OCI-LY7 (cell line): ENCODE results near the gene RRAGC. TPM values are rescaled to one million over a fixed set of nuclear protein-coding genes. Genes with fewer than 3 reads are reported as not detected.
A peak's percentile ranks its signal among the peaks of the same experiment; 100 is the strongest.

Source experiments
- BruUV-seq: library from RNA; stranded (reverse); fragments of 400-500 nt; replicated peaks from 2 replicates; lab custom pipeline; 2021; lab: Mats Ljungman, UMichigan
- CTCF ChIA-PET: fragments of 300-600 bp; sonication (Branson Sonifier 250); formaldehyde crosslinking; loops from one replicate; lab custom pipeline; 2022; ENCODE audit warnings: antibody characterized with exemption; ENCODE audit not compliant: unreplicated experiment; lab: Charles Lee
- POLR2A ChIA-PET: fragments of 300-600 bp; sonication (Branson Sonifier 250); formaldehyde crosslinking; loops from one replicate; lab custom pipeline; 2022; ENCODE audit warnings: antibody characterized with exemption; lab: Charles Lee
- DNase-seq: peaks from one replicate; pipeline ENCODE4 v3.0.0-alpha.2; 2015; ENCODE audit warnings: low spot score
- H2AFZ ChIP-seq: fragments of 200-600 bp; sonication (generic), shearing (Covaris generic); 2 replicates; pipeline ENCODE4 v1.6.1; 2014; ENCODE audit warnings: mild to moderate bottlenecking, antibody characterized with exemption, low read length, moderate library complexity
- H3K27ac ChIP-seq: fragments of 200-600 bp; sonication (generic); 2 replicates; pipeline ENCODE4 v1.5.1; 2014; ENCODE audit warnings: mixed run types, low read depth, mild to moderate bottlenecking, moderate library complexity, low read length, inconsistent platforms; ENCODE audit not compliant: poor library complexity, severe bottlenecking
- H3K36me3 ChIP-seq: fragments of 200-600 bp; sonication (generic); 2 replicates; pipeline ENCODE4 v1.6.1; 2014; ENCODE audit warnings: mild to moderate bottlenecking, antibody characterized with exemption, low read length, moderate library complexity, mixed read lengths; ENCODE audit not compliant: insufficient read depth
- H3K4me1 ChIP-seq: fragments of 200-600 bp; sonication (generic); 2 replicates; pipeline ENCODE4 v1.5.1; 2014; ENCODE audit warnings: mild to moderate bottlenecking, low read length; ENCODE audit not compliant: insufficient read depth, poor library complexity, severe bottlenecking
- H3K4me2 ChIP-seq: fragments of 200-600 bp; sonication (generic); 2 replicates; pipeline ENCODE4 v1.6.1; 2014; ENCODE audit warnings: mild to moderate bottlenecking, low read length
- H3K4me3 ChIP-seq: fragments of 200-600 bp; sonication (generic); 2 replicates; pipeline ENCODE4 v1.5.1; 2014; ENCODE audit warnings: mild to moderate bottlenecking, low read depth, low read length; ENCODE audit not compliant: poor library complexity, severe bottlenecking
- H3K79me2 ChIP-seq: fragments of 200-600 bp; sonication (generic); 2 replicates; pipeline ENCODE4 v1.6.1; 2016; ENCODE audit warnings: low read depth, mild to moderate bottlenecking, low read length, moderate library complexity, mixed read lengths; ENCODE audit not compliant: insufficient read depth
- H3K9me2 ChIP-seq: fragments of 200-600 bp; sonication (generic); 2 replicates; pipeline ENCODE4 v1.6.1; 2016; ENCODE audit warnings: mild to moderate bottlenecking, low read length, mixed read lengths; ENCODE audit not compliant: insufficient read depth
- H3K9me3 ChIP-seq: fragments of 200-600 bp; sonication (generic); 2 replicates; pipeline ENCODE4 v1.6.1; 2014; ENCODE audit warnings: mild to moderate bottlenecking, mixed run types, low read length, mixed read lengths
- H4K20me1 ChIP-seq: fragments of 200-600 bp; sonication (generic); 2 replicates; pipeline ENCODE4 v1.6.1; 2014; ENCODE audit warnings: mild to moderate bottlenecking, antibody characterized with exemption, low read length, moderate library complexity, mixed read lengths; ENCODE audit not compliant: insufficient read depth
- EZH2phosphoT487 ChIP-seq: fragments of 200-600 bp; sonication (generic); IDR thresholded peaks from 2 replicates; pipeline ENCODE4 v1.6.1; 2018; ENCODE audit warnings: low read depth, borderline replicate concordance, mild to moderate bottlenecking, mixed run types, antibody characterized with exemption, low read length, moderate library complexity, mixed read lengths
- intact Hi-C: fragments of 100-400 bp; cut with micrococcal nuclease; formaldehyde crosslinking; loops from one replicate; pipeline ENCODE4 v1.10.0; 2022; ENCODE audit not compliant: unreplicated experiment
- total RNA-seq, 2 experiments: library from RNA; depleted of rRNA in 1 of 2; stranded (reverse); fragments of >200 nt in 1 of 2; shearing (Covaris generic) in 1 of 2; gene quantifications; 2 replicates each; pipeline ENCODE4 v1.2.3, GENCODE V29; 2014 to 2022
- TF ChIP-seq, protein P1 (sequence below): fragments of 200-600 bp; sonication (generic); conservative IDR thresholded peaks from 2 replicates; pipeline ENCODE4 v1.5.1; 2014; ENCODE audit warnings: mild to moderate bottlenecking, antibody characterized with exemption, low read length, moderate library complexity, mixed read lengths

Gene RRAGC
- total RNA-seq, 2 experiments from 2014 or later, result 4.8 to 19.6 TPM

DNA sequence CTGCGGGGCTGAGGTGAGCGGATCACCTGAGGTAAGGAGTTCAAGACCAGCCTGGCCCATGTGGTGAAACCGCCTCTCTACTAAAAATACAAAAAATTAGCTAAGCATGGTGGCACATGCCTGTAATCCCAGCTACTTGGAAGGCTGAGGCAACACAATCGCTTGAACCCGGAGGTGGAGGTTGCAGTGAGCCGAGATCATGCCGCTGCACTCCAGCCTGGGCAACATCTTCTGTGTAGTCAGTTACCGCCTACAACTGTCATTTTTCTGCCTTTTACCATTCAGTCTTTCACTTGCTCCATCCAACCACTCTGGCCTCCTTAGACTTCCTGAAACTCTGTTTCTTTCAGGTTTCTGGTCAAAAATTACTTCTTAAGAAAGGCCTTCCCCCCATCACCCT lies 11.4 kb upstream of the RRAGC start:
- no peaks in the 10 kb centered on the region for H3K9me3 ChIP-seq
- BruUV-seq, result no TSS peak
- H3K4me1 ChIP-seq, result peaks cover 27% of the 10 kb centered on the region
- H3K27ac ChIP-seq, result no peak overlapping the region
- no peak for DNase-seq
- ChIA-PET POLR2A (interaction anchor here (1.9 kb wide), 1 partner anchor 11 kb away, joined by 5 read pairs; the partner anchor contains the start of gene RRAGC), CTCF (no interaction called here)
- no peak overlapping the region for H2AFZ ChIP-seq
- H3K79me2 ChIP-seq, result peaks cover 9% of the 10 kb centered on the region
- H3K36me3 ChIP-seq, result peaks cover 14% of the 10 kb centered on the region; the same call in 1 of the 2 replicates
- H3K4me3 ChIP-seq, result no peak overlapping the region
- H3K4me2 ChIP-seq, result peak overlapping the region; percentile 92
- intact Hi-C loops, result no loop called here
- H3K9me2 ChIP-seq, result no peaks in the 10 kb centered on the region
- H4K20me1 ChIP-seq, result no peaks in the 10 kb centered on the region
- no peak for TF ChIP-seq EZH2phosphoT487
- TF ChIP-seq, protein P1, sequence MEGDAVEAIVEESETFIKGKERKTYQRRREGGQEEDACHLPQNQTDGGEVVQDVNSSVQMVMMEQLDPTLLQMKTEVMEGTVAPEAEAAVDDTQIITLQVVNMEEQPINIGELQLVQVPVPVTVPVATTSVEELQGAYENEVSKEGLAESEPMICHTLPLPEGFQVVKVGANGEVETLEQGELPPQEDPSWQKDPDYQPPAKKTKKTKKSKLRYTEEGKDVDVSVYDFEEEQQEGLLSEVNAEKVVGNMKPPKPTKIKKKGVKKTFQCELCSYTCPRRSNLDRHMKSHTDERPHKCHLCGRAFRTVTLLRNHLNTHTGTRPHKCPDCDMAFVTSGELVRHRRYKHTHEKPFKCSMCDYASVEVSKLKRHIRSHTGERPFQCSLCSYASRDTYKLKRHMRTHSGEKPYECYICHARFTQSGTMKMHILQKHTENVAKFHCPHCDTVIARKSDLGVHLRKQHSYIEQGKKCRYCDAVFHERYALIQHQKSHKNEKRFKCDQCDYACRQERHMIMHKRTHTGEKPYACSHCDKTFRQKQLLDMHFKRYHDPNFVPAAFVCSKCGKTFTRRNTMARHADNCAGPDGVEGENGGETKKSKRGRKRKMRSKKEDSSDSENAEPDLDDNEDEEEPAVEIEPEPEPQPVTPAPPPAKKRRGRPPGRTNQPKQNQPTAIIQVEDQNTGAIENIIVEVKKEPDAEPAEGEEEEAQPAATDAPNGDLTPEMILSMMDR, result no peak

GRCh38 chr1:38867208-38867607 lies 7.6 kb upstream of the RRAGC start:
- H3K79me2 ChIP-seq, result peaks cover 5% of the 10 kb centered on the region
- H2AFZ ChIP-seq, result no peak overlapping the region
- CTCF ChIA-PET, result no interaction called here

More at GRCh38 chr1:38867208-38867607, 7.6 kb upstream of the RRAGC start:
- BruUV-seq, result no TSS peak
- Histone ChIP-seq H3K27ac (no peak overlapping the region), H3K9me2 (no peaks in the 10 kb centered on the region), H3K4me3 (no peak overlapping the region), H3K9me3 (no peaks in the 10 kb centered on the region), H4K20me1 (no peaks in the 10 kb centered on the region), H3K4me2 (no peak overlapping the region), H3K4me1 (peaks cover 15% of the 10 kb centered on the region), H3K36me3 (peaks cover 36% of the 10 kb centered on the region; the same call in 1 of the 2 replicates)
- intact Hi-C loops, result no loop called here
- DNase-seq, result no peak
- POLR2A ChIA-PET, result no interaction called here
- TF ChIP-seq EZH2phosphoT487, result no peak
- TF ChIP-seq, protein P1, result no peak
